Suprapubic skin (tissue), 4 donors: ENCODE measurements around the gene GNG5. TPM values are rescaled to one million over a fixed set of nuclear protein-coding genes. Genes with fewer than 3 reads are reported as not detected.

Experiments
- DNase-seq, 2 donors: peaks; one replicate each; pipeline ENCODE4 v3.0.0-alpha.2; 2019; ENCODE audit warnings: low spot score in 2 of 2
- H3K27ac ChIP-seq: fragments of 200-600 bp; sonication (generic); one replicate; pipeline ENCODE4 v1.5.1; 2019
- H3K27me3 ChIP-seq: fragments of 200-600 bp; sonication (generic); one replicate; pipeline ENCODE4 v1.5.1; 2019
- H3K36me3 ChIP-seq: fragments of 200-600 bp; sonication (generic); one replicate; pipeline ENCODE4 v1.5.1; 2019
- H3K4me1 ChIP-seq: fragments of 200-600 bp; sonication (generic); one replicate; pipeline ENCODE4 v1.5.1; 2019
- H3K4me3 ChIP-seq: fragments of 200-600 bp; sonication (generic); one replicate; pipeline ENCODE4 v1.5.1; 2019; ENCODE audit warnings: mild to moderate bottlenecking
- H3K9me3 ChIP-seq: fragments of 200-600 bp; sonication (generic); one replicate; pipeline ENCODE4 v1.5.1; 2019
- EP300 ChIP-seq: sonication (generic); formaldehyde crosslinking; IDR thresholded peaks from one replicate; pipeline ENCODE4 v1.6.1; 2017; ENCODE audit warnings: antibody characterized with exemption
- POLR2A ChIP-seq, 2 donors: fragments of 450-650 bp; IDR thresholded peaks; one replicate each; pipeline ENCODE4 v1.6.1; 2017; ENCODE audit warnings: antibody characterized with exemption in 2 of 2, mild to moderate bottlenecking in 2 of 2, moderate library complexity in 2 of 2
- POLR2AphosphoS5 ChIP-seq, 3 donors: sonication (generic); formaldehyde crosslinking; IDR thresholded peaks; one replicate each; pipeline ENCODE4 v1.6.1; 2017; ENCODE audit warnings: antibody characterized with exemption in 3 of 3
- WGBS: methylation state at CpG from one replicate; pipeline ENCODE4 v1.1.5; 2018; 5-methylcytosine and 5-hydroxymethylcytosine counted together
- total RNA-seq, 4 donors: library from RNA; depleted of rRNA; stranded (reverse); fragments of >200 nt; gene quantifications; one replicate each; pipeline ENCODE4 v1.1.0, GENCODE V29; 2016
- TF ChIP-seq, protein P1 (sequence below), 2 donors: fragments of 200-600 bp in 1 of 2; fragments of 450-650 bp in 1 of 2; sonication (generic) in 1 of 2; IDR thresholded peaks; one replicate each; pipeline ENCODE4 v1.5.1; 2016 to 2019; ENCODE audit warnings: antibody characterized with exemption in 2 of 2, mild to moderate bottlenecking in 1 of 2, moderate library complexity in 1 of 2

Gene GNG5
- total RNA-seq, 4 donors from 2014 or later, result 81.0 to 113 (median 88.2) TPM

DNA sequence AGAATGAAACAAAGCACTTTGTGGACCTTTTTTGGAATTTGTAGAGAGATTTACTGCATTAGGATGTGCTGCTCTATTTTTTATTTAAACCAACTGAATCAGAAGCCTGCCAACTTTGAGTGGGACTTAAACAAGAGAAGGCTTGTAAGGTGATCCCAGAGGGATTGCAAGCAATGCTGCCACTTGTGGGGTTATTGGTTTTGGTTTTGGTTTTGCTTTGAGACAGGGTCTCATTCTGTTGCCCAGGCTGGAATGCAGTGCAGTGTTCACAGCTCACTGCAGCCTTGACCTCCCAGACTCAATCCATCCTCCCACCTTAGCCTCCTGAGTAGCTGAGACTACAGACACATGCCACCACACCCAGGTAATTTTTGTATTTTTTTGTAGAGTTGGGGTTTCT is 32.2 kb upstream of the GNG5 start:
- H3K4me1 ChIP-seq, result no peaks in the 10 kb centered on the region
- H3K27me3 ChIP-seq, result no peaks in the 10 kb centered on the region

DNA sequence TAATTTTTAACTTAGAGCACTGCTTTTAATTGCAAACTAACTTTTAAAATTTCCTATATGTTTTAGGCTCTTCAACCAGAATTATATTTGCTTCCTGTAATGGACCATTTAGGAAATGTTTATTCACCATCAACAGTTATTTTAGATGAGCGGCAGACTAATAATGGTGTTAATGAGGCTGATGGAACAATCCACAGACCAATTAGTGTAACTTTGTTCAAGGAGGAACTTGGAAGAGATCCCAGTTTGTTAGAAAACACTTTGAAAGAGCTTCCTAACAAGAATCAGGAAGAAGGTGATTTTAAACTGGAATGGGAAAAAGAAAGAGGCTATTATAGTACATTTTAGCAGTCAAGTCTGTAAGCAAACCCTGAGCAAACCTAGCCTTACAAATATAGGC is 19.4 kb upstream of the GNG5 start:
- DNase-seq, result no peak
- 86% methylated on average over 1 of the region's 1 CpG for WGBS
- TF ChIP-seq EP300 (no peak), POLR2A (IDR thresholded peaks at IDR 0.05) (no peak), POLR2AphosphoS5 (IDR thresholded peaks at IDR 0.05) (no peak)
- TF ChIP-seq, protein P1, sequence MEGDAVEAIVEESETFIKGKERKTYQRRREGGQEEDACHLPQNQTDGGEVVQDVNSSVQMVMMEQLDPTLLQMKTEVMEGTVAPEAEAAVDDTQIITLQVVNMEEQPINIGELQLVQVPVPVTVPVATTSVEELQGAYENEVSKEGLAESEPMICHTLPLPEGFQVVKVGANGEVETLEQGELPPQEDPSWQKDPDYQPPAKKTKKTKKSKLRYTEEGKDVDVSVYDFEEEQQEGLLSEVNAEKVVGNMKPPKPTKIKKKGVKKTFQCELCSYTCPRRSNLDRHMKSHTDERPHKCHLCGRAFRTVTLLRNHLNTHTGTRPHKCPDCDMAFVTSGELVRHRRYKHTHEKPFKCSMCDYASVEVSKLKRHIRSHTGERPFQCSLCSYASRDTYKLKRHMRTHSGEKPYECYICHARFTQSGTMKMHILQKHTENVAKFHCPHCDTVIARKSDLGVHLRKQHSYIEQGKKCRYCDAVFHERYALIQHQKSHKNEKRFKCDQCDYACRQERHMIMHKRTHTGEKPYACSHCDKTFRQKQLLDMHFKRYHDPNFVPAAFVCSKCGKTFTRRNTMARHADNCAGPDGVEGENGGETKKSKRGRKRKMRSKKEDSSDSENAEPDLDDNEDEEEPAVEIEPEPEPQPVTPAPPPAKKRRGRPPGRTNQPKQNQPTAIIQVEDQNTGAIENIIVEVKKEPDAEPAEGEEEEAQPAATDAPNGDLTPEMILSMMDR (IDR thresholded peaks at IDR 0.05), result no peak

More for the DNA sequence above, 32.2 kb upstream of the GNG5 start:
- Histone ChIP-seq H3K9me3 (no peaks in the 10 kb centered on the region), H3K4me3 (no peak overlapping the region), H3K36me3 (peaks cover 5% of the 10 kb centered on the region), H3K27ac (no peak overlapping the region)
- DNase-seq, result no peak
- no peak for TF ChIP-seq POLR2A (IDR thresholded peaks at IDR 0.05)
- TF ChIP-seq, protein P1 (IDR thresholded peaks at IDR 0.05), result no peak
- no peak for TF ChIP-seq POLR2AphosphoS5 (IDR thresholded peaks at IDR 0.05)
- TF ChIP-seq EP300, result no peak

DNA sequence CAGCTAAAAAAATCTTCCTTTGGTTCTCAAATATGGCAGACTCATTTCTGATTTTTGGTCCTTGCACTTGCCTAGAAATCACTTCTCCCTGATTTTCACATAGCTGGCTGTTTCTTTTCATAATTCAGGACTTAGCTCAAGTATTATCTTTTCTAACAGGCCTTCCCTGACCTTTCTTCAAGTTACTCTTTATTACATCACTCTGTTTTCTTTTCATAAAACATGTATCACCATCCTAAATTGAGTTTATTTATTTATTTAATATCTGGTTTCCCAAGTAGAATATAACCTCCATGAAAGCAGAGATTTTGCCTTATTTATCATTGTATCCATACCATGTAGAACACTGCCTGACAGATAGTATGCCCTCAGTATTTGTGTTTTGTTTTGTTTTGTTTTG is 18.2 kb upstream of the GNG5 start:
- no peaks in the 10 kb centered on the region for H3K36me3 ChIP-seq
- H3K4me1 ChIP-seq, result no peaks in the 10 kb centered on the region
- no peak for DNase-seq
- H3K27ac ChIP-seq, result no peak overlapping the region
- H3K4me3 ChIP-seq, result no peak overlapping the region
- no peaks in the 10 kb centered on the region for H3K9me3 ChIP-seq
- H3K27me3 ChIP-seq, result no peaks in the 10 kb centered on the region
- TF ChIP-seq EP300, result no peak
- no peak for TF ChIP-seq POLR2AphosphoS5 (IDR thresholded peaks at IDR 0.05)
- TF ChIP-seq, protein P1 (IDR thresholded peaks at IDR 0.05), result no peak
- TF ChIP-seq POLR2A (IDR thresholded peaks at IDR 0.05), result no peak

More for the DNA sequence above, 19.4 kb upstream of the GNG5 start:
- Histone ChIP-seq H3K36me3 (no peaks in the 10 kb centered on the region), H3K9me3 (no peaks in the 10 kb centered on the region), H3K4me3 (no peak overlapping the region), H3K4me1 (no peaks in the 10 kb centered on the region), H3K27me3 (no peaks in the 10 kb centered on the region), H3K27ac (no peak overlapping the region)

DNA sequence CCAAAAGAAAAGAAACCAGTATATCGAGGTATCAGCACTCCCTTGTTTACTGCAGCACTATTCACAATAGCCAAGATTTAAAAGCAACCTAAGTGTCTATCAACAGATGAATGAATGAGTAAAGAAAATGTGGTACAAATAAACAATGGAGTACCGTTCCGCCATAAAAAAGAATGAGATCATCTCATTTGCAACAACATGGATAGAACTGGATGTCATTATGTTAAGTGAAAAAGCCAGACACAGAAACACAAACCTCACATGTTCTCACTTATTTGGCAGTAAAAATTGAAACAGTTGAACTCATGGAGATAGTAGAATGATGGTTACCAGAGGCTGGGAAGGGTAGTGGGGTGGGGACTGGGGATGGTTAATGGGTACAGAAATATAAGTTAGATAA is 4.3 kb upstream of the GNG5 start:
- Histone ChIP-seq H3K27ac (no peak overlapping the region), H3K27me3 (no peaks in the 10 kb centered on the region), H3K4me3 (no peak overlapping the region), H3K36me3 (no peaks in the 10 kb centered on the region), H3K4me1 (peaks cover 5% of the 10 kb centered on the region), H3K9me3 (peaks cover 7% of the 10 kb centered on the region)
- TF ChIP-seq, protein P1 (IDR thresholded peaks at IDR 0.05), result no peak
- no peak for TF ChIP-seq EP300
- TF ChIP-seq POLR2A (IDR thresholded peaks at IDR 0.05), result no peak
- TF ChIP-seq POLR2AphosphoS5 (IDR thresholded peaks at IDR 0.05), result no peak
- WGBS, result 75% methylated on average over 3 of the region's 3 CpGs
- no peak for DNase-seq

DNA sequence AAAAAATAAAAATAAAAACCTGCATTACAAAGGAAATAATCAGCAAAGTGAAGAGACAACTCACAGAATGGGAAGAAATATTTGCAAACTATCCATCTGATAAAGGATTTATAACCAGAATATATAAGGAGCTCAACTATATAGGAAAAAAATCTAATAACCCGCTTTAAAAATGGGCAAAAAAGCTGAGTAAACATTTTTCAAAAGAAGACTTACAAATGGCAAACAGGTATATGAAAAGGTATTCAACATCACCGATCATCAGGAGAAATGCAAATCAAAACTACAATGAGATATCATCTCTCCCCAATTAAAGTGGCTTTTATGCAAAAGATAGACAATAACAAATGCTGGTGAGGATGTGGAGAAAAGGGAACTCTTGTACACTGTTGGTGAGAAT is 3.8 kb upstream of the GNG5 start:
- no peak for DNase-seq
- WGBS, result 67% methylated on average over 2 of the region's 2 CpGs
- TF ChIP-seq POLR2A (IDR thresholded peaks at IDR 0.05) (no peak), POLR2AphosphoS5 (IDR thresholded peaks at IDR 0.05) (no peak), EP300 (no peak)
- TF ChIP-seq, protein P1 (IDR thresholded peaks at IDR 0.05), result no peak
- H3K9me3 ChIP-seq, result peaks cover 7% of the 10 kb centered on the region
- no peaks in the 10 kb centered on the region for H3K27me3 ChIP-seq
- H3K36me3 ChIP-seq, result no peaks in the 10 kb centered on the region
- H3K4me3 ChIP-seq, result no peak overlapping the region
- peaks cover 5% of the 10 kb centered on the region for H3K4me1 ChIP-seq
- H3K27ac ChIP-seq, result no peak overlapping the region
